Measurements from ENCODE around the gene TFAP2B. TPM values are rescaled to one million over a fixed set of nuclear protein-coding genes. Genes with fewer than 3 reads are reported as not detected.

TFAP2B gene
- total RNA-seq, 2 donors from 2014 or later: not detected

DNA sequence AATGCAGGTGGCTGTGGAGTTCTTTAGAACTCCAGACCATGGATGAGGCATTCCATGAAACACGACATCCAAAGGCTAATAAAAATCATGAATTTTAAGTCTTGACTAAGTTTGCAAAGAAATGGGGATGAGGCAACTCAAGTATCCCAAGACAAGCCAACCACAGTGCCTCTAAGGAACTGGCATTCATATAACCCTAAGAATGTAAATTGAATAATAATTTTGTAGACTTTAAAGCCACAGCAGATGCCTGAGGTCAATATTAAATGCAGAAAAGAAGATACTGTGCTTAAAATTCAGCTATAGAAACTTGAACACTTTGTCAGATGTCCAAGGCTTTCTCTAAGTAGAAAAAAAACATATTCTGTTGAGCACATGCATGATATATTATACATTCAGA lies 54.5 kb downstream of the TFAP2B start:
- no peaks in the 10 kb centered on the region for H3K4me1 Mint-ChIP-seq
- no peak overlapping the region for H3K27ac Mint-ChIP-seq
- H3K9me3 ChIP-seq (ENCODE audit: control insufficient read depth, low read length, poor library complexity, severe bottlenecking): no peaks in the 10 kb centered on the region
- DNase-seq: no peak
- no peak overlapping the region for H3K4me3 Mint-ChIP-seq
- H3K27me3 Mint-ChIP-seq: no peaks in the 10 kb centered on the region
- no peaks in the 10 kb centered on the region for H3K36me3 Mint-ChIP-seq (ENCODE audit: low read depth)
- no peak for ATAC-seq

DNA sequence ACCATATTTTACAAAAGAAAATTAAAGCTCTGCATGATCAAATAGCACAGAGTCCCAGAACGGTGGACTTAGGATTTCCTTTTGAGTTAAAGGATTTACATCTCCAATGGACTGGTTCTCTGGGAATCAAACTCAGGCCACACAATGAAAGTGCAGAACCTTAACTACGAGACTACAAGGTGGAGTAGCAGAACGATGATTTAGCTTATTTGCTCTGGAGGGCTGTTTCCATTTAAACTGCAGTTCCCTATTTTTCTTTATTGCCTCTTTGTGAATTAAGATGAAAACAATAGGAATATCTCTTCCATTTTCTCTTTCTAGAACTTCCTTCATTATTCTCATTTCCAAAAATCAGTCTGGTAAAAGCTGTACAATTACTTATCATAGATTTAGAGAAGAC lies 65.7 kb downstream of the TFAP2B start:
- Mint-ChIP-seq H3K4me3 (no peak overlapping the region), H3K36me3 (ENCODE audit: low read depth) (no peaks in the 10 kb centered on the region), H3K27ac (no peak overlapping the region), H3K27me3 (no peaks in the 10 kb centered on the region), H3K4me1 (no peaks in the 10 kb centered on the region)
- DNase-seq: no peak
- ATAC-seq: no peak
- H3K9me3 ChIP-seq (ENCODE audit: control insufficient read depth, low read length, poor library complexity, severe bottlenecking): no peaks in the 10 kb centered on the region

DNA sequence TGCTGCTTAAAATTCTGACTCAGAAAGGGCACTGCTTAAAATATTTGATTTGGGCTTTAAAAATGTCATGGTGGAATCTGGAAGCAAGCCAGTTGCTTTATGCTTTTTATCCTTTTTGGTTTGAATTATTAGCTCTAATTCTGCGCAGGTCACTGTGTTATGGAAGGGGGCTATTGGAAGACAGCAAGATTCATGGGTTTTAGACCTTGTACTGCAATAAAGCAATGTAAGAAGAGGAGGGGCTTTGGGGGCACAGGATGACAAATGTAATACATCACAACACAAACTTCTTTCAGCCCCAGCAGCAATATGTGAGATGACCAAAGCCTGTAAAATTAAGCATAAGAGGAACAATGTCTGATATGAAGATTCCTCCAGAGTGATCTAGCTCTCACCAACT lies 68.4 kb downstream of the TFAP2B start:
- H3K4me1 Mint-ChIP-seq: no peaks in the 10 kb centered on the region
- DNase-seq (no peak), ATAC-seq (no peak)
- H3K27ac Mint-ChIP-seq: no peak overlapping the region
- no peaks in the 10 kb centered on the region for H3K9me3 ChIP-seq (ENCODE audit: control insufficient read depth, low read length, poor library complexity, severe bottlenecking)
- no peak overlapping the region for H3K4me3 Mint-ChIP-seq
- H3K27me3 Mint-ChIP-seq: no peaks in the 10 kb centered on the region
- H3K36me3 Mint-ChIP-seq (ENCODE audit: low read depth): no peaks in the 10 kb centered on the region

- ATAC-seq (no peak), DNase-seq (no peak)
- H3K27ac Mint-ChIP-seq: no peak overlapping the region
- H3K4me3 Mint-ChIP-seq: no peak overlapping the region
- no peaks in the 10 kb centered on the region for H3K9me3 ChIP-seq (ENCODE audit: control insufficient read depth, low read length, poor library complexity, severe bottlenecking)
- no peaks in the 10 kb centered on the region for H3K27me3 Mint-ChIP-seq
- H3K4me1 Mint-ChIP-seq: no peaks in the 10 kb centered on the region
- H3K36me3 Mint-ChIP-seq (ENCODE audit: low read depth): no peaks in the 10 kb centered on the region
These were observed 70.8 kb downstream of the TFAP2B start for GRCh38 chr6:50889497-50889896.

- no peaks in the 10 kb centered on the region for H3K4me1 Mint-ChIP-seq
- no peaks in the 10 kb centered on the region for H3K9me3 ChIP-seq (ENCODE audit: control insufficient read depth, low read length, poor library complexity, severe bottlenecking)
- H3K36me3 Mint-ChIP-seq (ENCODE audit: low read depth): no peaks in the 10 kb centered on the region
- H3K4me3 Mint-ChIP-seq: no peak overlapping the region
- H3K27me3 Mint-ChIP-seq: no peaks in the 10 kb centered on the region
- DNase-seq (no peak), ATAC-seq (no peak)
- H3K27ac Mint-ChIP-seq: no peak overlapping the region
These were observed 71.3 kb downstream of the TFAP2B start for GRCh38 chr6:50889935-50890334.

GRCh38 chr6:50890579-50890978 lies 71.9 kb downstream of the TFAP2B start:
- DNase-seq (no peak), ATAC-seq (no peak)
- Mint-ChIP-seq H3K27ac (no peak overlapping the region), H3K4me3 (no peak overlapping the region), H3K36me3 (ENCODE audit: low read depth) (no peaks in the 10 kb centered on the region), H3K4me1 (no peaks in the 10 kb centered on the region), H3K27me3 (no peaks in the 10 kb centered on the region)
- H3K9me3 ChIP-seq (ENCODE audit: control insufficient read depth, low read length, poor library complexity, severe bottlenecking): no peaks in the 10 kb centered on the region

GRCh38 chr6:50891290-50891689 lies 72.6 kb downstream of the TFAP2B start:
- no peak for ATAC-seq
- no peaks in the 10 kb centered on the region for H3K9me3 ChIP-seq (ENCODE audit: control insufficient read depth, low read length, poor library complexity, severe bottlenecking)
- Mint-ChIP-seq H3K4me3 (no peak overlapping the region), H3K27me3 (no peaks in the 10 kb centered on the region), H3K36me3 (ENCODE audit: low read depth) (no peaks in the 10 kb centered on the region), H3K27ac (no peak overlapping the region), H3K4me1 (no peaks in the 10 kb centered on the region)
- no peak for DNase-seq

Other genes starting within 250 kb of the TFAP2B start
- gene TFAP2D, start 105.3 kb upstream of the TFAP2B start, total RNA-seq: not detected